Measurements from ENCODE around the gene MAT2A.
"Not testable (repeated sequence)": the region's sequence is repeated elsewhere in the genome, so short reads cannot be mapped to it uniquely, and the experiment has no call there.

MAT2A gene

DNA sequence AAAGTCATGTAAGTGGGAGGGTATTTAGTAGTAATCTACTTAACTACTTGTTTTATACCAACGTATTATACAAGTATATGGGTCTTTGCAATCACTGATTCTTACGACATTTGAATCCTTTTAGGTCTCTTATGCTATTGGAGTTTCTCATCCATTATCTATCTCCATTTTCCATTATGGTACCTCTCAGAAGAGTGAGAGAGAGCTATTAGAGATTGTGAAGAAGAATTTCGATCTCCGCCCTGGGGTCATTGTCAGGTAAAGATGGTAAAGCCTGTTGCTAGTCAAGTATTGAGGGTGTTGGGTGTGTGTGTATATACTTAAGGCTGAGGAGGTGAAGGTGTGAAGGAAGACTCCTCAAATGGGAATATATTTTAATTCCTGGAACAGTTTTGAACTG is 3.8 kb downstream of the MAT2A start:
- Histone ChIP-seq H3K9me3 (ENCODE audit: control insufficient read depth, low read depth, low read length) (no peaks in the 10 kb centered on the region), H3K4me3 (ENCODE audit: low read length) (no peak overlapping the region), H3K27ac (ENCODE audit: low read length) (no peak overlapping the region), H3K27me3 (ENCODE audit: control insufficient read depth, insufficient read depth, low read length) (no peaks in the 10 kb centered on the region), H3K36me3 (ENCODE audit: control insufficient read depth, low read depth, low read length) (peaks cover 61% of the 10 kb centered on the region), H3K4me1 (ENCODE audit: control insufficient read depth, low read depth, low read length) (peaks cover 6% of the 10 kb centered on the region), H3K9ac (ENCODE audit: low read length) (no peak overlapping the region)

GRCh38 chr2:85544254-85544691 is 5.3 kb downstream of the MAT2A start:
- H3K27ac ChIP-seq (ENCODE audit: low read length); H3K4me3 ChIP-seq (ENCODE audit: low read length): not testable (repeated sequence)

GRCh38 chr2:85544915-85545779 is 6.2 kb downstream of the MAT2A start:
- not testable (repeated sequence) for H3K9ac ChIP-seq (ENCODE audit: low read length); H3K4me3 ChIP-seq (ENCODE audit: low read length); H3K27me3 ChIP-seq (ENCODE audit: control insufficient read depth, insufficient read depth, low read length); H3K9me3 ChIP-seq (ENCODE audit: control insufficient read depth, low read depth, low read length); H3K27ac ChIP-seq (ENCODE audit: low read length); H3K4me1 ChIP-seq (ENCODE audit: control insufficient read depth, low read depth, low read length)
- peaks cover 64% of the 10 kb centered on the region for H3K36me3 ChIP-seq (ENCODE audit: control insufficient read depth, low read depth, low read length)

More at GRCh38 chr2:85544254-85544691, 5.3 kb downstream of the MAT2A start:
- not testable (repeated sequence) for H3K9ac ChIP-seq (ENCODE audit: low read length); H3K27me3 ChIP-seq (ENCODE audit: control insufficient read depth, insufficient read depth, low read length); H3K9me3 ChIP-seq (ENCODE audit: control insufficient read depth, low read depth, low read length); H3K4me1 ChIP-seq (ENCODE audit: control insufficient read depth, low read depth, low read length)
- peaks cover 61% of the 10 kb centered on the region for H3K36me3 ChIP-seq (ENCODE audit: control insufficient read depth, low read depth, low read length)

- Histone ChIP-seq H3K9me3 (ENCODE audit: control insufficient read depth, low read depth, low read length) (no peaks in the 10 kb centered on the region), H3K4me1 (ENCODE audit: control insufficient read depth, low read depth, low read length) (peaks cover 6% of the 10 kb centered on the region), H3K4me3 (ENCODE audit: low read length) (no peak overlapping the region), H3K27me3 (ENCODE audit: control insufficient read depth, insufficient read depth, low read length) (no peaks in the 10 kb centered on the region), H3K27ac (ENCODE audit: low read length) (no peak overlapping the region), H3K9ac (ENCODE audit: low read length) (no peak overlapping the region), H3K36me3 (ENCODE audit: control insufficient read depth, low read depth, low read length) (peaks cover 64% of the 10 kb centered on the region)
Observed at GRCh38 chr2:85545780-85546240, 6.8 kb downstream of the MAT2A start.

DNA sequence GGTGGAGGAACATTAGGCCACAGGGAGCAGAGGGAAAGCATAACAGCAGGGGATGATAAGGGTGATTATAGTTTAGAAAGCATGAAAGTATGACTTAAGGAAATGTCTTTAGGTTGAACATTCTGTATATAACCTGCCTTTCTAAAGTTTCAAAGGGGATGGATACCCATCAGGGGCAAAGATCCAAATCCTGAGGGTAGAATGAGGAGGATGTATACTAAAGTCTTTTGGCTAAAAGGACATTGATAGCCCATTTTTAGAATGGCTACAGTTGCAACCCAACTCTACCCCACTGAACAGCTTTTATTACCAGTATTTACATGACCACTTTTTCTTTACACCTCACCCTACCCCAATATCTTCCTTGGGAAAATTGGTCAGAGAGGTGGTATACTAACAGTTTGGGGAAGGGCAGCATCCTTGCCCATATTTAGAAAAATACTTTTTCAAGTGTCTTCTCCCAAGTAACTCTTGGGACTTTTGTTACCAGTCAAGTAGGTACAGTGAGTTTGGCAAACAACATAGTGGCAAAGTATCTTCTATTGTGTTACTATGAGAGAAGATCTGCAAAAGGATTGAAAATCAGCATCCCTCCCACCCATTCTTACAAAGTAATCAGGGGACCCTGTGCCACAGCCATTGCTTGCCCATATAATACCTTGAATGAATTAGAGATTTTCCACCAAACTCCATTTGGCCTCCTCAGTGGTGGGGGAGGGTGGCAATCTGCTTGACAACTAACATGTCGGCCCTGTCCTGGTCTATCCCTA is 8.3 kb downstream of the MAT2A start:
- Histone ChIP-seq H3K4me1 (ENCODE audit: control insufficient read depth, low read depth, low read length) (no peaks in the 10 kb centered on the region), H3K27ac (ENCODE audit: low read length) (no peak overlapping the region), H3K27me3 (ENCODE audit: control insufficient read depth, insufficient read depth, low read length) (no peaks in the 10 kb centered on the region), H3K9ac (ENCODE audit: low read length) (no peak overlapping the region), H3K9me3 (ENCODE audit: control insufficient read depth, low read depth, low read length) (no peaks in the 10 kb centered on the region), H3K4me3 (ENCODE audit: low read length) (no peak overlapping the region), H3K36me3 (ENCODE audit: control insufficient read depth, low read depth, low read length) (peaks cover 61% of the 10 kb centered on the region)

- Histone ChIP-seq H3K36me3 (ENCODE audit: control insufficient read depth, low read depth, low read length) (peaks cover 60% of the 10 kb centered on the region), H3K4me3 (ENCODE audit: low read length) (no peak overlapping the region), H3K27ac (ENCODE audit: low read length) (no peak overlapping the region), H3K4me1 (ENCODE audit: control insufficient read depth, low read depth, low read length) (no peaks in the 10 kb centered on the region), H3K9me3 (ENCODE audit: control insufficient read depth, low read depth, low read length) (no peaks in the 10 kb centered on the region), H3K27me3 (ENCODE audit: control insufficient read depth, insufficient read depth, low read length) (no peaks in the 10 kb centered on the region), H3K9ac (ENCODE audit: low read length) (no peak overlapping the region)
Observed at GRCh38 chr2:85547859-85548607, 9.1 kb downstream of the MAT2A start.

DNA sequence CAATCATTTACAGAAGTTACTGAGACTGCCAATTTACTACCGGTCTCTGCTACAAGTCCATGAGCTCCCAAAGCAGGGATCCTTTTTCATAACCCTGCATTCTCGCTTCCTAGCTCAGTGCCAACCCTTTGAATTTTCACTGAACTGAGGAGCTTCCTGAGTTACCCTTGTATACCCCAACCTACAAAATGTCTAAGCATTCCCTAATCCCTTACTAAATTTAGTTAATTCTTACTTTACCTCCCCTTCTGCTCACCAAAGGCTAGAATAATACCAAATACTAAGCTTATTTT is 9.6 kb downstream of the MAT2A start:
- H3K9me3 ChIP-seq (ENCODE audit: control insufficient read depth, low read depth, low read length), result no peaks in the 10 kb centered on the region
- H3K4me3 ChIP-seq (ENCODE audit: low read length), result no peak overlapping the region
- H3K27me3 ChIP-seq (ENCODE audit: control insufficient read depth, insufficient read depth, low read length), result no peaks in the 10 kb centered on the region
- H3K36me3 ChIP-seq (ENCODE audit: control insufficient read depth, low read depth, low read length), result peaks cover 55% of the 10 kb centered on the region
- H3K9ac ChIP-seq (ENCODE audit: low read length), result no peak overlapping the region
- no peaks in the 10 kb centered on the region for H3K4me1 ChIP-seq (ENCODE audit: control insufficient read depth, low read depth, low read length)
- H3K27ac ChIP-seq (ENCODE audit: low read length), result no peak overlapping the region

- Histone ChIP-seq H3K27me3 (ENCODE audit: control insufficient read depth, insufficient read depth, low read length) (no peaks in the 10 kb centered on the region), H3K36me3 (ENCODE audit: control insufficient read depth, low read depth, low read length) (peaks cover 53% of the 10 kb centered on the region), H3K9me3 (ENCODE audit: control insufficient read depth, low read depth, low read length) (no peaks in the 10 kb centered on the region), H3K4me1 (ENCODE audit: control insufficient read depth, low read depth, low read length) (no peaks in the 10 kb centered on the region), H3K4me3 (ENCODE audit: low read length) (no peak overlapping the region), H3K9ac (ENCODE audit: low read length) (no peak overlapping the region), H3K27ac (ENCODE audit: low read length) (no peak overlapping the region)
Observed at GRCh38 chr2:85549095-85549494, 10.1 kb downstream of the MAT2A start.

DNA sequence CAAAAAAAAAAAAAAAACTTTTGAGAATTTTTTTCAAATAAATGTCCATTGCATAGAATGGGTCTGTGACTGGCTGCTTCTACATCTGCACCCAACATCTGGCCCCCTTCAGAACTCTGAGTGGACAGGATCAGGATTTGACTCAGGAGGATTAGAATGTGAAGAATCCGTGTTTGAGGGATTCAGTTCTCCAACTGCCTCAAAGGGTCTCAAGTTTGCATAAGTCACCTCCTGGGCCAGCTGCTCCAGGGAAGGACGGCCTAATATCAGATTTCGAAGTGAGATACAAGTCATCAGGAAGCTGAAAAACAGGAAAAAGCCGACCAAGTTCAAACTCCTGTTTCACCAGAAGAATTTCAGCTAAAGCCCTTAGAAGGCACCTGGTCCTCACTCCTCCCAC is 10.9 kb downstream of the MAT2A start:
- H3K27me3 ChIP-seq (ENCODE audit: control insufficient read depth, insufficient read depth, low read length), result no peaks in the 10 kb centered on the region
- no peaks in the 10 kb centered on the region for H3K4me1 ChIP-seq (ENCODE audit: control insufficient read depth, low read depth, low read length)
- no peak overlapping the region for H3K9ac ChIP-seq (ENCODE audit: low read length)
- H3K27ac ChIP-seq (ENCODE audit: low read length), result no peak overlapping the region
- no peaks in the 10 kb centered on the region for H3K9me3 ChIP-seq (ENCODE audit: control insufficient read depth, low read depth, low read length)
- H3K36me3 ChIP-seq (ENCODE audit: control insufficient read depth, low read depth, low read length), result peaks cover 53% of the 10 kb centered on the region
- no peak overlapping the region for H3K4me3 ChIP-seq (ENCODE audit: low read length)

- Histone ChIP-seq H3K9ac (ENCODE audit: low read length) (no peak overlapping the region), H3K9me3 (ENCODE audit: control insufficient read depth, low read depth, low read length) (no peaks in the 10 kb centered on the region), H3K4me1 (ENCODE audit: control insufficient read depth, low read depth, low read length) (no peaks in the 10 kb centered on the region), H3K27ac (ENCODE audit: low read length) (no peak overlapping the region), H3K27me3 (ENCODE audit: control insufficient read depth, insufficient read depth, low read length) (no peaks in the 10 kb centered on the region), H3K36me3 (ENCODE audit: control insufficient read depth, low read depth, low read length) (peaks cover 52% of the 10 kb centered on the region), H3K4me3 (ENCODE audit: low read length) (no peak overlapping the region)
Observed at GRCh38 chr2:85550486-85550885, 11.5 kb downstream of the MAT2A start.
